ENCODE measurements around the gene SLC44A5. TPM values are rescaled to one million over a fixed set of nuclear protein-coding genes. Genes with fewer than 3 reads are reported as not detected.

The SLC44A5 gene
- total RNA-seq, 1 donor from 2014 or later = 15.4 TPM

DNA sequence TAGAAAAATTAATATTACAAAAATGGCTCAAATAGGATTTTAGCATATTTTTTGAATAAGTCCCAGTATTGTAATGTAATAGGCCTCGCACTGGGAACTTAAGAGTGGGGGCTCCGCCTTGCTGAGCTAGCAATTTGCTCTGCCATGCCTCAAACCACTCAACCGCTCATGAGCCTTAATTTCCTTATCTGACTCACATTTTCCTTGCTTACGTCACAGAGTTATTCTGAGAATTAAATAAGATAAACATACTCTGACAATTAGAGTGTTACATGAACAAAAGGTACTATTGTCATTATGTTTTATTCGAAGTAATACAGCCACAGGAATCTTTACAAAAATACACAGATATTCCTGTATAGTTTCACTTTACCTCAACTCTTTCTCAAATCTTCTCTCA, 108.1 kb downstream of the SLC44A5 start:
- no peaks in the 10 kb centered on the region for H3K27me3 Mint-ChIP-seq (ENCODE audit: unreplicated experiment)
- TF ChIP-seq, protein P1, sequence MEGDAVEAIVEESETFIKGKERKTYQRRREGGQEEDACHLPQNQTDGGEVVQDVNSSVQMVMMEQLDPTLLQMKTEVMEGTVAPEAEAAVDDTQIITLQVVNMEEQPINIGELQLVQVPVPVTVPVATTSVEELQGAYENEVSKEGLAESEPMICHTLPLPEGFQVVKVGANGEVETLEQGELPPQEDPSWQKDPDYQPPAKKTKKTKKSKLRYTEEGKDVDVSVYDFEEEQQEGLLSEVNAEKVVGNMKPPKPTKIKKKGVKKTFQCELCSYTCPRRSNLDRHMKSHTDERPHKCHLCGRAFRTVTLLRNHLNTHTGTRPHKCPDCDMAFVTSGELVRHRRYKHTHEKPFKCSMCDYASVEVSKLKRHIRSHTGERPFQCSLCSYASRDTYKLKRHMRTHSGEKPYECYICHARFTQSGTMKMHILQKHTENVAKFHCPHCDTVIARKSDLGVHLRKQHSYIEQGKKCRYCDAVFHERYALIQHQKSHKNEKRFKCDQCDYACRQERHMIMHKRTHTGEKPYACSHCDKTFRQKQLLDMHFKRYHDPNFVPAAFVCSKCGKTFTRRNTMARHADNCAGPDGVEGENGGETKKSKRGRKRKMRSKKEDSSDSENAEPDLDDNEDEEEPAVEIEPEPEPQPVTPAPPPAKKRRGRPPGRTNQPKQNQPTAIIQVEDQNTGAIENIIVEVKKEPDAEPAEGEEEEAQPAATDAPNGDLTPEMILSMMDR (IDR thresholded peaks at IDR 0.05; ENCODE audit: partially characterized antibody, unreplicated experiment) = no peak
- H3K4me1 Mint-ChIP-seq (ENCODE audit: low read depth, unreplicated experiment) = peaks cover 6% of the 10 kb centered on the region
- H3K27ac Mint-ChIP-seq (ENCODE audit: unreplicated experiment) = no peak overlapping the region
- no peaks in the 10 kb centered on the region for H3K9me3 Mint-ChIP-seq (ENCODE audit: unreplicated experiment)
- no peak for DNase-seq
- H3K4me3 Mint-ChIP-seq (ENCODE audit: unreplicated experiment) = no peak overlapping the region
- H3K36me3 Mint-ChIP-seq (ENCODE audit: unreplicated experiment) = no peaks in the 10 kb centered on the region

GRCh38 chr1:75501577-75502295, 109.2 kb downstream of the SLC44A5 start:
- H3K27ac Mint-ChIP-seq (ENCODE audit: unreplicated experiment) = no peak overlapping the region
- H3K4me3 Mint-ChIP-seq (ENCODE audit: unreplicated experiment) = no peak overlapping the region
- peaks cover 6% of the 10 kb centered on the region for H3K4me1 Mint-ChIP-seq (ENCODE audit: low read depth, unreplicated experiment)
- H3K9me3 Mint-ChIP-seq (ENCODE audit: unreplicated experiment) = no peaks in the 10 kb centered on the region
- TF ChIP-seq, protein P1 (IDR thresholded peaks at IDR 0.05; ENCODE audit: partially characterized antibody, unreplicated experiment) = no peak
- H3K36me3 Mint-ChIP-seq (ENCODE audit: unreplicated experiment) = no peaks in the 10 kb centered on the region
- H3K27me3 Mint-ChIP-seq (ENCODE audit: unreplicated experiment) = no peaks in the 10 kb centered on the region
- DNase-seq = no peak

DNA sequence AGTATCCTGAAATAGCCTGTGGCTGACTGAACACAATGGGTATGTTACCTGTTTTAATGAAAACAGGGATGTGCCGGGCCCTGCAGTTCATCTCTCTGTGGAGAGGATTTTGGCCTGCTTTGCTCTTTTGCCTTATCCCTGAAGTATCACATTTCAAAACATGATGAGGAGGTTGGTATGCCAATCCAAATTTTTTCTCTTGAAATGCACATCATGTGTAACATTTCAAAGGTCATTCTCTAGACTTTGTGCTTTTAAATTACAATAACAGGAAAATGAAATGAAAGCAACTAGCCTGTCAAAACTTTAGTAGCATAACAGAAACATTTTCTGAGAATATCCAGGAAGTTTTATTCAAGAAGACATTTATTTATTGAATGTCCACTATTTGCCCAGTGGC, 118.9 kb downstream of the SLC44A5 start:
- Mint-ChIP-seq H3K36me3 (ENCODE audit: unreplicated experiment) (no peaks in the 10 kb centered on the region), H3K27me3 (ENCODE audit: unreplicated experiment) (peaks cover 2% of the 10 kb centered on the region), H3K9me3 (ENCODE audit: unreplicated experiment) (no peaks in the 10 kb centered on the region), H3K4me1 (ENCODE audit: low read depth, unreplicated experiment) (peaks cover 3% of the 10 kb centered on the region), H3K27ac (ENCODE audit: unreplicated experiment) (no peak overlapping the region), H3K4me3 (ENCODE audit: unreplicated experiment) (no peak overlapping the region)
- no peak for DNase-seq
- TF ChIP-seq, protein P1 (IDR thresholded peaks at IDR 0.05; ENCODE audit: partially characterized antibody, unreplicated experiment) = no peak

DNA sequence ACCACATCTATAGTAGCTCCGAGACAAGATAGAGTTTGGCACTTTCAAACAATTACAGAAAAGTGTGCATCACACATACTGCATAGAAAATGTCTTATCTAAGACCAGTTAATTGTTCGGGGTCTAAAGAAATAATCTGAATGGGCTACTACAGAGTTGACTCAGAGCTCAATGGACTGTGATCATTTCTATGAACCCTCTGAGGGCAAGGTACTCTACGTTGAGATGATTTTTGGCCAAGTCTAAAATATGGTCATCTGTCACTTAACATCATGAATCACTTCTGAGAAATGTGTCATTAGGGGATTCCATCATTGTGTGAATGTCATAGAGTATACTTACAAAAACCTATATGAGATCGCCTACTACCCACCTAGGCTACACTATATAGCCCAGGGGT, 123.5 kb downstream of the SLC44A5 start:
- TF ChIP-seq, protein P1 (IDR thresholded peaks at IDR 0.05; ENCODE audit: partially characterized antibody, unreplicated experiment) = no peak
- H3K9me3 Mint-ChIP-seq (ENCODE audit: unreplicated experiment) = peaks cover 5% of the 10 kb centered on the region
- no peak for DNase-seq
- H3K27me3 Mint-ChIP-seq (ENCODE audit: unreplicated experiment) = no peaks in the 10 kb centered on the region
- H3K4me3 Mint-ChIP-seq (ENCODE audit: unreplicated experiment) = no peak overlapping the region
- peaks cover 14% of the 10 kb centered on the region for H3K36me3 Mint-ChIP-seq (ENCODE audit: unreplicated experiment)
- no peak overlapping the region for H3K27ac Mint-ChIP-seq (ENCODE audit: unreplicated experiment)
- peaks cover 3% of the 10 kb centered on the region for H3K4me1 Mint-ChIP-seq (ENCODE audit: low read depth, unreplicated experiment)

- no peak for DNase-seq
- Mint-ChIP-seq H3K27me3 (ENCODE audit: unreplicated experiment) (no peaks in the 10 kb centered on the region), H3K9me3 (ENCODE audit: unreplicated experiment) (peaks cover 5% of the 10 kb centered on the region), H3K27ac (ENCODE audit: unreplicated experiment) (no peak overlapping the region), H3K36me3 (ENCODE audit: unreplicated experiment) (peaks cover 14% of the 10 kb centered on the region), H3K4me1 (ENCODE audit: low read depth, unreplicated experiment) (no peaks in the 10 kb centered on the region), H3K4me3 (ENCODE audit: unreplicated experiment) (no peak overlapping the region)
- TF ChIP-seq, protein P1 (IDR thresholded peaks at IDR 0.05; ENCODE audit: partially characterized antibody, unreplicated experiment) = no peak
These were observed 126.1 kb downstream of the SLC44A5 start for GRCh38 chr1:75484789-75485188.

Data from glutamatergic neuron (in vitro differentiated cells).